Liver (tissue), 9 donors: ENCODE results near the gene CEACAM6. TPM values are rescaled to one million over a fixed set of nuclear protein-coding genes. Genes with fewer than 3 reads are reported as not detected.

Source experiments
- DNase-seq: peaks from one replicate; pipeline ENCODE4 v3.0.0-alpha.2; 2017; ENCODE audit warnings: low spot score
- H3K27ac ChIP-seq, 2 donors: one replicate each; pipeline ENCODE4 v1.7.0; 2013; ENCODE audit warnings: inconsistent platforms in 2 of 2, low read length in 2 of 2, control low read depth in 1 of 2, low read depth in 1 of 2, mild to moderate bottlenecking in 1 of 2
- H3K27me3 ChIP-seq, 4 donors: one replicate each; pipeline versions ENCODE4 v1.6.1 to v1.7.0; 2013; ENCODE audit warnings: low read length in 3 of 4, inconsistent platforms in 1 of 4, mild to moderate bottlenecking in 1 of 4, moderate library complexity in 1 of 4; ENCODE audit not compliant: control insufficient read depth in 4 of 4, insufficient read depth in 4 of 4
- H3K36me3 ChIP-seq, 4 donors: one replicate each; pipeline versions ENCODE4 v1.6.1 to v1.7.0; 2013; ENCODE audit warnings: low read length in 3 of 4, mild to moderate bottlenecking in 3 of 4, low read depth in 1 of 4, moderate library complexity in 1 of 4; ENCODE audit not compliant: control insufficient read depth in 4 of 4, insufficient read depth in 3 of 4
- H3K4me1 ChIP-seq, 4 donors: one replicate each; pipeline versions ENCODE4 v1.6.1 to v1.7.0; 2013; ENCODE audit warnings: low read length in 3 of 4, mild to moderate bottlenecking in 3 of 4, moderate library complexity in 1 of 4; ENCODE audit not compliant: control insufficient read depth in 4 of 4, insufficient read depth in 4 of 4
- H3K4me3 ChIP-seq, 3 donors: one replicate each; pipeline versions ENCODE4 v1.6.1 to v1.7.0; 2013; ENCODE audit warnings: low read length in 3 of 3, control low read depth in 1 of 3, low read depth in 1 of 3, mild to moderate bottlenecking in 1 of 3
- H3K9ac ChIP-seq, 2 donors: one replicate each; pipeline ENCODE4 v1.7.0; 2013; ENCODE audit warnings: low read length in 2 of 2, mild to moderate bottlenecking in 2 of 2, moderate library complexity in 2 of 2, control low read depth in 1 of 2, low read depth in 1 of 2
- H3K9me3 ChIP-seq, 4 donors: one replicate each; pipeline versions ENCODE4 v1.6.1 to v1.7.0; 2013; ENCODE audit warnings: low read length in 3 of 4; ENCODE audit not compliant: control insufficient read depth in 4 of 4
- ATF3 ChIP-seq: IDR thresholded peaks from 2 replicates; pipeline ENCODE4 v1.6.1; 2016; ENCODE audit warnings: antibody characterized with exemption
- CTCF ChIP-seq: fragments of 150-350 bp; IDR thresholded peaks from 2 replicates; pipeline ENCODE4 v1.5.1; 2017; ENCODE audit warnings: improper control_type of control experiment, low read depth, low read length; ENCODE audit not compliant: missing input control
- EGR1 ChIP-seq, 2 donors: IDR thresholded peaks; 2 replicates each; pipeline ENCODE4 v1.6.1; 2016 to 2018; ENCODE audit warnings: antibody characterized with exemption in 2 of 2, low read depth in 2 of 2
- FOXA1 ChIP-seq: IDR thresholded peaks from 2 replicates; pipeline ENCODE4 v1.6.1; 2016; ENCODE audit warnings: antibody characterized with exemption
- FOXA2 ChIP-seq: IDR thresholded peaks from 2 replicates; pipeline ENCODE4 v1.6.1; 2016; ENCODE audit warnings: antibody characterized with exemption
- GABPA ChIP-seq, 2 donors: IDR thresholded peaks in 1 of 2; conservative IDR thresholded peaks in 1 of 2; 2 replicates each; pipeline ENCODE4 v1.6.1; 2016; ENCODE audit warnings: antibody characterized with exemption in 2 of 2, mild to moderate bottlenecking in 1 of 2, moderate library complexity in 1 of 2
- HNF4A ChIP-seq, 2 donors: conservative IDR thresholded peaks; 2 replicates each; pipeline ENCODE4 v1.6.1; 2016; ENCODE audit warnings: antibody characterized with exemption in 2 of 2, mild to moderate bottlenecking in 2 of 2
- HNF4G ChIP-seq: IDR thresholded peaks from 2 replicates; pipeline ENCODE4 v1.6.1; 2016; ENCODE audit warnings: antibody characterized with exemption
- JUND ChIP-seq, 2 donors: IDR thresholded peaks; 2 replicates each; pipeline ENCODE4 v1.6.1; 2016; ENCODE audit warnings: antibody characterized with exemption in 2 of 2
- MAX ChIP-seq: IDR thresholded peaks from 2 replicates; pipeline ENCODE4 v1.6.1; 2016; ENCODE audit warnings: antibody characterized with exemption
- NR2F2 ChIP-seq: IDR thresholded peaks from 2 replicates; pipeline ENCODE4 v1.6.1; 2016; ENCODE audit warnings: antibody characterized with exemption
- RAD21 ChIP-seq, 2 donors: IDR thresholded peaks; 2 replicates each; pipeline ENCODE4 v1.6.1; 2016; ENCODE audit warnings: antibody characterized with exemption in 2 of 2, mild to moderate bottlenecking in 2 of 2
- REST ChIP-seq: IDR thresholded peaks from 2 replicates; pipeline ENCODE4 v1.6.1; 2016; ENCODE audit warnings: antibody characterized with exemption, mild to moderate bottlenecking
- RXRA ChIP-seq, 2 donors: IDR thresholded peaks; 2 replicates each; pipeline ENCODE4 v1.6.1; 2017 to 2018; ENCODE audit warnings: antibody characterized with exemption in 2 of 2, mild to moderate bottlenecking in 1 of 2
- SP1 ChIP-seq: IDR thresholded peaks from 2 replicates; pipeline ENCODE4 v1.6.1; 2018; ENCODE audit warnings: antibody characterized with exemption, mild to moderate bottlenecking
- TAF1 ChIP-seq: conservative IDR thresholded peaks from 2 replicates; pipeline ENCODE4 v1.6.1; 2016; ENCODE audit warnings: antibody characterized with exemption, mild to moderate bottlenecking
- YY1 ChIP-seq: IDR thresholded peaks from 2 replicates; pipeline ENCODE4 v1.6.1; 2016; ENCODE audit warnings: antibody characterized with exemption, mild to moderate bottlenecking
- ZBTB33 ChIP-seq: IDR thresholded peaks from 2 replicates; pipeline ENCODE4 v1.6.1; 2016; ENCODE audit warnings: antibody characterized with exemption
- WGBS: extraction: QIAGEN DNeasy Blood & Tissue Kit; methylation state at CpG from one replicate; pipeline ENCODE4 v1.1.7; 2013; 5-methylcytosine and 5-hydroxymethylcytosine counted together
- polyA plus RNA-seq, 2 donors: library from polyadenylated mRNA; stranded (reverse) in 1 of 2; unstranded in 1 of 2; fragments of 200-250 nt in 1 of 2; fragments of >200 nt in 1 of 2; fragmentation: Nextera tagmentation in 1 of 2; extraction: Ambion mirVana in 1 of 2; gene quantifications; one replicate each; pipeline versions ENCODE4 v1.2.1 to v1.2.3, GENCODE V29; 2013 to 2015
- total RNA-seq, 2 donors: library from RNA; depleted of rRNA; stranded (reverse); fragments of >200 nt; gene quantifications; one replicate each; pipeline ENCODE4 v1.2.3, GENCODE V29; 2014
- donor health status: healthy.
- donor health status: healthy.
- donor health status: healthy.
- donor health status: healthy.
- donor health status: healthy.

CEACAM6 gene
- total and polyA plus RNA-seq, 4 donors, result 0.08 to 2.4 (median 0.28) TPM; not detected in 1

- no peak for TF ChIP-seq FOXA2
- Histone ChIP-seq H3K9me3 (no peaks in the 10 kb centered on the region), H3K27ac (no peak overlapping the region), H3K4me1 (no peaks in the 10 kb centered on the region), H3K27me3 (peaks cover 0 to 8% (median 2%) of the 10 kb centered on the region in 4 donors), H3K36me3 (no peaks in the 10 kb centered on the region), H3K4me3 (no peak overlapping the region), H3K9ac (no peak overlapping the region)
- WGBS, result 67% methylated on average over 13 of the region's 13 CpGs
- peak; percentile 16 for DNase-seq
These were observed 43.7 kb upstream of the CEACAM6 start for GRCh38 chr19:41711376-41712261.

- Histone ChIP-seq H3K36me3 (no peaks in the 10 kb centered on the region), H3K9ac (no peak overlapping the region), H3K9me3 (no peaks in the 10 kb centered on the region), H3K4me3 (no peak overlapping the region), H3K27ac (no peak overlapping the region), H3K4me1 (no peaks in the 10 kb centered on the region), H3K27me3 (peaks cover 0 to 11% (median 0%) of the 10 kb centered on the region in 4 donors)
- no peak for DNase-seq
- WGBS, result 69% methylated on average over 5 of the region's 5 CpGs
- TF ChIP-seq REST (no peak), JUND (IDR thresholded peaks at IDR 0.05) (no peak), NR2F2 (no peak), MAX (no peak), TAF1 (no peak), YY1 (no peak), RAD21 (IDR thresholded peaks at IDR 0.05) (no peak), HNF4A (conservative IDR thresholded peaks at IDR 0.05) (no peak), EGR1 (IDR thresholded peaks at IDR 0.05; ENCODE audit: low read depth in 2 of 2) (no peak), RXRA (IDR thresholded peaks at IDR 0.05) (no peak), GABPA (IDR thresholded peaks at IDR 0.05 in 1 of 2, conservative IDR thresholded peaks at IDR 0.05 in 1 of 2) (no peak), FOXA2 (no peak), FOXA1 (no peak), HNF4G (no peak), ATF3 (no peak), ZBTB33 (no peak), CTCF (no peak), SP1 (no peak)
These were observed 40.7 kb upstream of the CEACAM6 start for GRCh38 chr19:41714598-41714997.
